ENCODE measurements around the gene VN1R2.

- TF ChIP-seq CTCF (IDR thresholded peaks at IDR 0.05) (no peak), POLR2A (IDR thresholded peaks at IDR 0.05) (no peak)
Observed at GRCh38 chr19:53212703-53213320, 45.3 kb upstream of the VN1R2 start.

All from adrenal gland (tissue), 5 donors.